Heart left ventricle (tissue), 13 donors: ENCODE data around the gene OR13C8.
"Not testable (repeated sequence)": the region's sequence is repeated elsewhere in the genome, so short reads cannot be mapped to it uniquely, and the experiment has no call there.

Experiments used
- POLR2A ChIP-seq, 2 donors: fragments of 450-650 bp; IDR thresholded peaks; one replicate each; pipeline ENCODE4 v1.6.1; 2017; ENCODE audit warnings: antibody characterized with exemption in 2 of 2, mild to moderate bottlenecking in 2 of 2, moderate library complexity in 2 of 2
- TF ChIP-seq, protein P1 (sequence below), 12 donors: fragments of 200-600 bp; sonication (generic) in 4 of 12; IDR thresholded peaks; one replicate each; pipeline versions ENCODE4 v1.5.0 to v1.8.0; 2018 to 2022; ENCODE audit warnings: antibody characterized with exemption in 12 of 12, mild to moderate bottlenecking in 5 of 12
- donor health status: ischemic (EF 13 %, LVEDD 7.1; RV severe dilation, severe dysfunction).
- donor health status: DM: no; HTN: yes; CAD: no.
- donor health status: DM: no; HTN: no; CAD: no.
- donor health status: ischemic (EF 25% LVEDD 6.9; RV normal size, moderate dysfunction).
- donor health status: ischemic (EF 25% LVEDD 5.7; RV mildly dilated, moderate dysfunction).
- donor health status: ischemic (EF 35%, LVEDD 5.7; RV mildly dilated, moderate dysfunction).
- donor health status: nonischemic (EF 11% LVEDD 7.7; RV severe dilation, severe dysfunction).
- donor health status: DM: yes; HTN: yes; CAD: no.
- donor health status: PGD.
- donor health status: ischemic (EF 29% LVEDD 5.4; RV normal size, mild dysfunction).
- donor health status: nonischemic (EF 23%, LVEDD 6.1; RV moderate dilation, normal function).

DNA sequence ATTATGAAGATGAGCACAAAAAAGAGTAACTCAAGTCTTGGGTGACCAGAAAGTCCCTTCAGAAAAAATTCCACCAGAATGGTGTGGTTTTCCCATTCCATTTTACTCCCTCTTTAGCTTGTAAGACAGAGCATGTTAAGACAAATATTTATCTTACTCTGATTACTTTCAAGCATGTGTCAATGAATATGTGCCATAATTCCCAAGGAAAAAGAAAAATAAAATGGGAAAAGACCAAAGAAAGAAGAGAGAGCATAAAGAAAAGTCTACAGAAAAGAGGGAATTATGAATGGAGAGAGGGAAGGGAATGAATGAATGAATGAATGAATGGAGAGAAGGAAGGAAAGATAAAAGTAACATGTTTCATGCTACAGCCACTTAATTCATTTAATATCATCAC lies 30.3 kb downstream of the OR13C8 start, which contains the start of gene OR13C5:
- not testable (repeated sequence) for TF ChIP-seq POLR2A (IDR thresholded peaks at IDR 0.05)
- TF ChIP-seq, protein P1, sequence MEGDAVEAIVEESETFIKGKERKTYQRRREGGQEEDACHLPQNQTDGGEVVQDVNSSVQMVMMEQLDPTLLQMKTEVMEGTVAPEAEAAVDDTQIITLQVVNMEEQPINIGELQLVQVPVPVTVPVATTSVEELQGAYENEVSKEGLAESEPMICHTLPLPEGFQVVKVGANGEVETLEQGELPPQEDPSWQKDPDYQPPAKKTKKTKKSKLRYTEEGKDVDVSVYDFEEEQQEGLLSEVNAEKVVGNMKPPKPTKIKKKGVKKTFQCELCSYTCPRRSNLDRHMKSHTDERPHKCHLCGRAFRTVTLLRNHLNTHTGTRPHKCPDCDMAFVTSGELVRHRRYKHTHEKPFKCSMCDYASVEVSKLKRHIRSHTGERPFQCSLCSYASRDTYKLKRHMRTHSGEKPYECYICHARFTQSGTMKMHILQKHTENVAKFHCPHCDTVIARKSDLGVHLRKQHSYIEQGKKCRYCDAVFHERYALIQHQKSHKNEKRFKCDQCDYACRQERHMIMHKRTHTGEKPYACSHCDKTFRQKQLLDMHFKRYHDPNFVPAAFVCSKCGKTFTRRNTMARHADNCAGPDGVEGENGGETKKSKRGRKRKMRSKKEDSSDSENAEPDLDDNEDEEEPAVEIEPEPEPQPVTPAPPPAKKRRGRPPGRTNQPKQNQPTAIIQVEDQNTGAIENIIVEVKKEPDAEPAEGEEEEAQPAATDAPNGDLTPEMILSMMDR (IDR thresholded peaks at IDR 0.05) = not testable (repeated sequence)
